GM19467 (cell line): Measurements from ENCODE around the gene BIRC3.
"Not testable (repeated sequence)": the region's sequence is repeated elsewhere in the genome, so short reads cannot be mapped to it uniquely, and the experiment has no call there.

Experiments
- ATAC-seq: cut with Tn5 transposase; IDR thresholded peaks from one replicate; pipeline ENCODE4 v1.9.1; 2021; ENCODE audit warnings: mild to moderate bottlenecking, moderate library complexity; ENCODE audit not compliant: unreplicated experiment

Gene BIRC3

GRCh38 chr11:102293873-102294601 lies 23.2 kb upstream of the BIRC3 start:
- ATAC-seq, result peak; percentile 85

- ATAC-seq, result no peak
These were observed 22.2 kb upstream of the BIRC3 start for GRCh38 chr11:102295045-102295444.

DNA sequence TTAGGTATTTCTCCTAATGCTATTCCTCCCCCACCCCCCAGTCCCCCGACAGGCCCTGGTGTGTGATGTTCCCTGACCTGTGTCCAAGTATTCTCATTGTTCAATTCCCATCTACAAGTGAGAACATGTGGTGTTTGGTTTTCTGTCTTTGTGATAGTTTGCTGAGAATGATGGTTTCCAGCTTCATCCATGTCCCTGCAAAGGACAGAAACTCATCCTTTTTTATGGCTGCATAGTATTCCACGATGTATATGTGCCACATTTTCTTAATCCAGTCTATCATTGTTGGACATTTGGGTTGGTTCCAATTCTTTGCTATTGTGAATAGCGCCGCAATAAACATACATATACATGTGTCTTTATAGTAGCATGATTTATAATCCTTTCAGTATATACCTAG lies 20.5 kb upstream of the BIRC3 start:
- not testable (repeated sequence) for ATAC-seq

DNA sequence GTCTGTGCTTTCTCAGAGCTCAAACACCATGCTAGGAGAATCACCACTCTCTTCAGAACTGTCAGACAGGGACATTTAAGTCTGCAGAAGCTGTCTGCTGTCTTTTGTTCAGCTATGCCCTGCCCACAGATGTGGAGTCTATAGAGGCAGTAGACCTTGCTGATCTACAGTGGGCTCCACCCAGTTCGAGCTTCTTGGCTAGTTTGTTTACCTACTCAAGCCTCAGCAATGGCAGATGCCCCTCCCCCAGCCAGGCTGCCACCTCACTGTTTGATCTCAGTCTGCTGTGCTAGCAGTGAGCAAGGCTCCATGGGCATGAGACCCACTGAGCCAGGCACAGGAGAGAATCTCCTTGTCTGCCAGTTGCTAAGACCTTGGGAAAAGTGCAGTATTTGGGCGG lies 16.4 kb upstream of the BIRC3 start:
- not testable (repeated sequence) for ATAC-seq

DNA sequence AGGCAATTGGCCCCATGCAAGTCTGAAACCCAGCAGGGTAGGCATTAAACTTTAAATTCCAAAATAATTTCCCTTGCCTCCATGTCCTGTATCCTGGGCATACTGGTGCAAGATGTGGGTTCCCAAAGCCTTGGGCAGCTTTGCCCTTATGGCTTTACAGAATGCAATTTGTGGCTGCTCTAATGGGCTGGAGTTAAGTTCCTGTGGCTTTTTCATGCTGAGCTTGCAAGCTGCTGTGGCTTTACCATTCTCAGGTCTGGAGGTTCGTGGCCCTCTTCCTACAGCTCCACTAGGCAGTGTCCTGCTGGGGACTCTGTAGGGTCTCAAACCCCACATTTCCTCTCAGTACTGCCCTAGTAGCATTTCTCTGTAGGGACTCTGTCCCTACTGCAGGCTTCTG lies 15.0 kb upstream of the BIRC3 start:
- no peak for ATAC-seq

DNA sequence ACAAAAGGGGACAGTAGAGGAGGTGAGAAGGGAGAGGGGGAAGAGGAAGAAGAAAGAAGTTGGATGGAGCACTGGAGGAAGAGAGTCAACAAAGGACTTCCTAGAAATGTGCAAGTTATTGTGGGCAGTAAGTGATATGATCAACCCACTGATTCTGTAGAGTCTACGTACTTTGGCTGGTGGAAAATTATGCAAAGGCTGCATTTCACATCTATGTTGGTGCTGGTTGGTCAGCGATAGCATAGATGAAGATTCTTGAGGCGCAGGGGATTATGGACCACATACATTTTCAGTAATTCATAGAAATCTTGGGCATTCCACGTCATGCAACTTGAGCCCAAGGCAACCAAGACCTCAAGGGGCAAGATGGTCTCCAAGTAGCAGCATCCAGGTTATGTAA lies 12.6 kb upstream of the BIRC3 start:
- ATAC-seq, result no peak

- no peak for ATAC-seq
These were observed 11.8 kb upstream of the BIRC3 start for GRCh38 chr11:102305352-102306047.

GRCh38 chr11:102306048-102306597 lies 11.2 kb upstream of the BIRC3 start:
- no peak for ATAC-seq

GRCh38 chr11:102306817-102307726 lies 10.2 kb upstream of the BIRC3 start:
- ATAC-seq, result no peak

DNA sequence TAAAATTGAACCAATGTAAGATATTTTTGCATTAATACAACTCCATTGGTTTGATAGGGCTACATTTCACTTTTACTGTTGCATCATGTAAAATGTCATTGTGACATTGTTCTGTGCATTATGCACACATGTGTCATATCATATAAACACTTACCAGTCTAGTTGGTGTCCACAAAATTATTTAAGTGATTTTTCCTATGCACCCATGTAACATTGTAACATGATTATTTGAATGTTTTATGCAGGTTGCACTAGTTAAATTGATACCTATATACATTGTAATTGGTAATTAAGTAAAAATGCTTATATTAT lies 9.6 kb upstream of the BIRC3 start:
- no peak for ATAC-seq

GRCh38 chr11:102309621-102310541 lies 7.4 kb upstream of the BIRC3 start:
- ATAC-seq, result no peak

DNA sequence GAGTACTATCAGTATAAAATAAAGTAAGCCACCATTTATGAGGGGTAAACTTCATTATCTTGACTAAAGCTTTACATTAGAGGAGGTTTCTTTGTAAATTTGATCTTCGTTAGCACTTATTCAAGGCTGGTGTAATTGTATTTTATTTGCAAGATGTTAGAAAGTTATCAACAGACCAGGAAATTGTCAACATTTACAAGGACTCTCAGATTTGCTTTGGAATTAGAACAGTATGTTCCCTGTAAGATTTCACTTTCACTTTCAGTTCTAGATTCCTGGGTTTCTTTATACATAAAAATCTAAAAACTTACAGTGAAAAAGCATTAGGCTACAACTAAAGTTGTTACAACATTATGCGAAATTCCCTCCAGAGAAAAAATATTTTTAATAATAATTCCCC lies 4.6 kb upstream of the BIRC3 start:
- ATAC-seq, result no peak

DNA sequence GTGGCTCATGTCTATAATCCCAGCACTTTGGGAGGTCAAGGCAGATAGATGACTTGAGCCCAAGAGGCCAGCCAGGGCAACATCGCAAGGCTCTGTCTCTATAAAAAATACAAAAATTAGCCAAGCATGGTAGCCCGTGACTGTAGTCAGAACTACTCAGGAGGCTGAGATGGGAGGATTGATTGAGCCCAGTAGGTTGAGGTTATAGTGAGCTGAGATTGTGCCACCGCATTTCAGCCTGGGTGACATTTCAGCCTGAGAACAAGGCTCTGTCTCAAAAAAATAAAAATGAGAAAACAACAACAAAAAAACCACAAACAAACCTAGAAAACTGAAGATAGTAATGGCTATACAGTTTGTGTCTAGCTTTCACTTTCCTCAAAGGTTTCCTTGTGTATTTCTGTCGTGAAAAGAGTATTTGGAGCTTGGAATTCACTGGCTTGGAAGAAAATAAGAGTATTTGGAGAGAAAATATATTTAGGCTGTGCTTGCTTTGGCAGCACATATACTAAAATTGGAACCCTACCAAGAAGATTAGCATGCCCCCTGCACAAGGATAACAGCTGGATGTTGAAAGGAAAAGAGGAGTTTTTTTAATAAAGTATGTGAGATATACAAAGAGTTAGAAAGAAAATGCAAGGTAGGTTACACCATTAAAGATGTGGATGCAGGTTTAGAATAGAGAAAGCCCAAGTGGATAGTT lies 3.9 kb upstream of the BIRC3 start:
- no peak for ATAC-seq

GRCh38 chr11:102314784-102315183 lies 2.5 kb upstream of the BIRC3 start:
- ATAC-seq, result no peak

GRCh38 chr11:102316346-102316904 lies 859 bp upstream of the BIRC3 start:
- ATAC-seq, result no peak

DNA sequence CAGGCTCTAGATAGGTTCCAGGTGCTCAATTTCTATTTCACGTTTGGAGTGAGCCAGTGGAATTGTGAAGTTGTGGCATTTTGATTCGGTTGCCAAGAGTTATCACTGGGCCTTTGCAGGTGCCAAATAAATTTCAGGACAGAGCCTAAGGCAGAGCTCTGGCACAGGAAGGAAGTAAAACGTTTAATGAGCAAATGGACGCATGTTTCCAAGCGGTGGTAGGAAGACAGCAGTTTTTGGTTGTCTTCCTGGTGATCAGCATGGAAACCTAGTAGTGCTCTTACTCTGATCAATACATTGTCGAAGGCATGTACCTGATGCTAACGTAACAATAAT lies 452 bp downstream of the BIRC3 start:
- ATAC-seq, result no peak

GRCh38 chr11:102318469-102318868 lies 1.2 kb downstream of the BIRC3 start:
- ATAC-seq, result no peak

DNA sequence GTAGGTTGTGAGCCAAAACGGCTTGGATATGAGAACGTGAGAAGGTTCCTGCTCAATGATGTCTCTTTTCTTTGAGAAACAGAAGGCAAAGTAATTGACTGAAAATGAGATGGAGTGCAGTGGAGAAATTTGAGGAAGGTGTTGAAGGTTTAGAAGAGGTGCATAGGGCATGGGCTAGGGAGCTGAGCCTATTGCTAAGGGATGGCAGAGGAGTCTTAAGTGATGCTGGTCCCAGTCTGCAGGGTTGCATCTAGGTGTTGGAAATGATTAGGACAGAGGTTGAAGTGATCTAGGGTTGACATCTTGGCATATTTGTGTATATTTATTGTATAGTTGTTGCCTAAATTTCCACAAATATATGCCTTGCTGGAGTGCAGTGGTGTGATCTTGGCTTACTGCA lies 2.3 kb downstream of the BIRC3 start:
- no peak for ATAC-seq

- ATAC-seq, result no peak
These were observed 2.9 kb downstream of the BIRC3 start for GRCh38 chr11:102320188-102320587.

- no peak for ATAC-seq
These were observed 3.4 kb downstream of the BIRC3 start for GRCh38 chr11:102320679-102321078.
